HG03045 (cell line): ENCODE measurements around the gene NEURL1B.

Experiments
- ATAC-seq: cut with Tn5 transposase; IDR thresholded peaks from one replicate; pipeline ENCODE4 v1.9.1; 2021; ENCODE audit warnings: mild to moderate bottlenecking, moderate library complexity; ENCODE audit not compliant: unreplicated experiment

NEURL1B gene

GRCh38 chr5:172632346-172633092, 8.5 kb upstream of the NEURL1B start:
- no peak for ATAC-seq

GRCh38 chr5:172633403-172633970, 7.6 kb upstream of the NEURL1B start:
- ATAC-seq: no peak

GRCh38 chr5:172634106-172634899, 6.8 kb upstream of the NEURL1B start:
- ATAC-seq: no peak

GRCh38 chr5:172635038-172635437, 6.0 kb upstream of the NEURL1B start:
- no peak for ATAC-seq

- no peak for ATAC-seq
Observed at GRCh38 chr5:172636279-172637050, 4.6 kb upstream of the NEURL1B start.

- no peak for ATAC-seq
Observed at GRCh38 chr5:172637110-172637580, 3.9 kb upstream of the NEURL1B start.

- no peak for ATAC-seq
Observed at GRCh38 chr5:172637740-172638139, 3.3 kb upstream of the NEURL1B start.

GRCh38 chr5:172638209-172638768, 2.8 kb upstream of the NEURL1B start:
- ATAC-seq: no peak

- no peak for ATAC-seq
Observed at GRCh38 chr5:172640139-172640538, 924 bp upstream of the NEURL1B start.

GRCh38 chr5:172641359-172642050, 442 bp downstream of the NEURL1B start:
- no peak for ATAC-seq

GRCh38 chr5:172642051-172642409, 967 bp downstream of the NEURL1B start:
- no peak for ATAC-seq

- ATAC-seq: no peak
Observed at GRCh38 chr5:172642486-172642885, 1.4 kb downstream of the NEURL1B start.

GRCh38 chr5:172642926-172643871, 2.1 kb downstream of the NEURL1B start:
- ATAC-seq: no peak

- ATAC-seq: no peak
Observed at GRCh38 chr5:172644266-172644665, 3.2 kb downstream of the NEURL1B start.

GRCh38 chr5:172644711-172645110, 3.6 kb downstream of the NEURL1B start:
- ATAC-seq: no peak

GRCh38 chr5:172645271-172646055, 4.4 kb downstream of the NEURL1B start:
- ATAC-seq: no peak

- ATAC-seq: no peak
Observed at GRCh38 chr5:172646716-172647285, 5.7 kb downstream of the NEURL1B start.
